PC-9 (cell line): ENCODE results near the gene TOM1L2.

ENCODE experiments used
- CTCF ChIP-seq: fragments of 200-600 bp; sonication (generic); conservative IDR thresholded peaks from 2 replicates; pipeline ENCODE4 v1.6.1; 2017; ENCODE audit warnings: mixed run types, antibody characterized with exemption, mild to moderate bottlenecking, moderate library complexity
- EZH2 ChIP-seq: fragments of 200-600 bp; sonication (generic); IDR thresholded peaks from 2 replicates; pipeline ENCODE4 v1.8.0; 2017; ENCODE audit warnings: antibody characterized with exemption, low read depth

- no peak for TF ChIP-seq EZH2
- no peak for TF ChIP-seq CTCF
Measured at GRCh38 chr17:17840751-17841591, 131.2 kb downstream of the TOM1L2 start.
